ENCODE results near the gene ISOC2.
"Not testable (repeated sequence)": the region's sequence is repeated elsewhere in the genome, so short reads cannot be mapped to it uniquely, and the experiment has no call there.

Gene ISOC2

GRCh38 chr19:55437410-55437809, 24.0 kb downstream of the ISOC2 start:
- DNase-seq, result peak; percentile 41

- no peak for DNase-seq
Measured at GRCh38 chr19:55436847-55437246, 24.6 kb downstream of the ISOC2 start.

- no peak for DNase-seq
Measured at GRCh38 chr19:55435020-55435419, 26.4 kb downstream of the ISOC2 start.

GRCh38 chr19:55434356-55434919, 27.0 kb downstream of the ISOC2 start:
- DNase-seq, result no peak

- no peak for DNase-seq
Measured at GRCh38 chr19:55433292-55433691, 28.1 kb downstream of the ISOC2 start.

- no peak for DNase-seq
Measured at GRCh38 chr19:55432241-55432959, 29.0 kb downstream of the ISOC2 start.

- DNase-seq, result no peak
Measured at GRCh38 chr19:55431183-55431582, 30.3 kb downstream of the ISOC2 start.

GRCh38 chr19:55426042-55426441, 35.4 kb downstream of the ISOC2 start:
- DNase-seq, result no peak

GRCh38 chr19:55424518-55424917, 36.9 kb downstream of the ISOC2 start:
- no peak for DNase-seq

- DNase-seq, result no peak
Measured at GRCh38 chr19:55423225-55424005, 38.0 kb downstream of the ISOC2 start.

- peak; percentile 87 for DNase-seq
Measured at GRCh38 chr19:55421281-55421680, 40.2 kb downstream of the ISOC2 start.

GRCh38 chr19:55419624-55420236, 41.7 kb downstream of the ISOC2 start:
- DNase-seq, result no peak

GRCh38 chr19:55419103-55419502, 42.3 kb downstream of the ISOC2 start:
- no peak for DNase-seq

- DNase-seq, result peak; percentile 58
Measured at GRCh38 chr19:55418185-55418584, 43.3 kb downstream of the ISOC2 start.

GRCh38 chr19:55410168-55410567, 51.3 kb downstream of the ISOC2 start:
- no peak for DNase-seq

- not testable (repeated sequence) for DNase-seq
Measured at GRCh38 chr19:55409179-55409578, 52.3 kb downstream of the ISOC2 start.

GRCh38 chr19:55408533-55408872, 52.9 kb downstream of the ISOC2 start:
- DNase-seq, result no peak

GRCh38 chr19:55407800-55408532, 53.5 kb downstream of the ISOC2 start:
- DNase-seq, result peak; percentile 99

- DNase-seq, result not testable (repeated sequence)
Measured at GRCh38 chr19:55407550-55407799, 54.0 kb downstream of the ISOC2 start, which contains the start of gene UBE2S. Gene UBE2S (minus strand): TSS chr19:55407788. CDS start chr19:55407589, 199 bp downstream.

- DNase-seq, result no peak
Measured at GRCh38 chr19:55406826-55407549, 54.5 kb downstream of the ISOC2 start.

GRCh38 chr19:55406091-55406825, 55.2 kb downstream of the ISOC2 start:
- no peak for DNase-seq

GRCh38 chr19:55405638-55406037, 55.8 kb downstream of the ISOC2 start:
- DNase-seq, result no peak
